Right lobe of liver (tissue), 6 donors: Measurements from ENCODE around the gene SCN4A. TPM values are rescaled to one million over a fixed set of nuclear protein-coding genes. Genes with fewer than 3 reads are reported as not detected.

Source experiments
- ATAC-seq, 4 donors: fragments of 200-7000 bp; cut with Tn5 transposase; one replicate each; pipeline ENCODE4 v1.9.1; 2020; ENCODE audit warnings: mild to moderate bottlenecking in 4 of 4, moderate library complexity in 4 of 4
- DNase-seq, 3 donors: peaks; one replicate each; pipeline ENCODE4 v3.0.0-alpha.2; 2020
- H3K27ac ChIP-seq, 3 donors: fragments of 200-600 bp; one replicate each; pipeline ENCODE4 v1.8.0; 2022
- H3K27me3 ChIP-seq, 2 donors: fragments of 200-600 bp; one replicate each; pipeline ENCODE4 v1.8.0; 2022
- H3K36me3 ChIP-seq, 4 donors: fragments of 200-600 bp; sonication (generic) in 1 of 4; one replicate each; pipeline versions ENCODE4 v1.5.1 to v1.8.0; 2017 to 2022; ENCODE audit warnings: control low read depth in 1 of 4
- H3K4me1 ChIP-seq, 4 donors: fragments of 200-600 bp; sonication (generic) in 1 of 4; one replicate each; pipeline versions ENCODE4 v1.5.1 to v1.8.0; 2017 to 2022; ENCODE audit warnings: control low read depth in 1 of 4
- H3K4me3 ChIP-seq, 3 donors: fragments of 200-600 bp; one replicate each; pipeline ENCODE4 v1.8.0; 2022
- H3K9me3 ChIP-seq, 4 donors: fragments of 200-600 bp; sonication (generic) in 1 of 4; one replicate each; pipeline versions ENCODE4 v1.5.1 to v1.8.0; 2017 to 2022; ENCODE audit warnings: control low read depth in 1 of 4
- CTCF ChIP-seq, 4 donors: fragments of 200-600 bp in 3 of 4; fragments of 450-650 bp in 1 of 4; IDR thresholded peaks; one replicate each; pipeline versions ENCODE4 v1.5.1 to v1.8.0; 2016 to 2022; ENCODE audit warnings: antibody characterized with exemption in 4 of 4, mild to moderate bottlenecking in 2 of 4
- POLR2A ChIP-seq: fragments of 450-650 bp; IDR thresholded peaks from one replicate; pipeline ENCODE4 v1.6.1; 2017; ENCODE audit warnings: antibody characterized with exemption, mild to moderate bottlenecking
- WGBS: methylation state at CpG from one replicate; pipeline ENCODE4 v1.1.6; 2018; ENCODE audit warnings: low coverage, low lambda C conversion rate; ENCODE audit not compliant: insufficient coverage; ENCODE audit errors: missing lambda C conversion rate; 5-methylcytosine and 5-hydroxymethylcytosine counted together
- intact Hi-C, 2 donors: fragments of 100-400 bp; cut with DNase I; formaldehyde crosslinking; loops; one replicate each; pipeline versions ENCODE4 v1.11.2 to v1.14.1; 2022
- total RNA-seq, 6 experiments: library from RNA; depleted of rRNA in 2 of 6; stranded (reverse); fragments of >200 nt in 2 of 6; fragmentation: NEBNext Ultra II Directional in 3 of 6; extraction: Animal tissue kit (Norgen Biotek cat#: 25700) in 3 of 6; gene quantifications; one replicate each; pipeline versions ENCODE4 v1.1.0 to v1.2.4, GENCODE V29; 2016 to 2023
- donor health status: DM: no; HTN: yes; CAD: no.
- donor health status: DM: no; HTN: no; CAD: no.
- donor health status: DM: no; HTN: no; CAD: no.
- donor health status: DM: no; HTN: yes; CAD: no.
- donor health status: DM: no; HTN: yes; CAD: no.

SCN4A gene
- total RNA-seq, 6 experiments from 2014 or later: 0.10 to 1.4 (median 0.20) TPM

DNA sequence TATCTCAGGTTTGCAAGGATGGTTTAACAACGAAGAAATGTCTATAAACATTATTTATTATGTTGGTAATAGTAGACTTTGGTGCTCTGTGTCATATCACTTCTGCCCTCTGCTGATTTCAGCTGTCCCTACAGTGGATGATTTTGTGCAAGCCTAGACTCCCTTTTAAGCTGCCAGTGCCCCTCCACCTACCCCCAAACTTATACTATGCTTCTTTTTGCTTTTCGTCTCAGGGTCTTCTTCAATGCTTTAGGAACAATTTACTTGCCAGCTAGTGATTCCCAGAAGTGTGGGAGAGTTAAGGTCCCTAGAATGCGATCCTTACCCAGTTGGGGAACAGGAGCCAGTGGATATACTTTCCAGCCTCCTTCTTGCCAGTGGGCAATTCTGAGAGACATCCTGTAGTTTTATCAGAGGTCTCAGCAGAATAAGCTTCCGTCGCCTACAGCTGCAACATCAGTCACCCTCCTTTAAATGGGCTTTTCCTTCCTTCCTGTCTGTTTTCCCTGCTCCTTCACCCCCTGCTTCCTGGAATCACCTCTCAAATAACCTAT, 43.6 kb upstream of the SCN4A start:
- intact Hi-C loops: no loop called here
- H3K4me3 ChIP-seq: no peak overlapping the region
- H3K27ac ChIP-seq: peak overlapping the region in 2 of 3 donors; percentile 15 to 47
- WGBS: 33% methylated on average over 5 of the region's 5 CpGs
- no peaks in the 10 kb centered on the region for H3K27me3 ChIP-seq
- ATAC-seq: peak; percentile 11 to 51 (median 28)
- no peaks in the 10 kb centered on the region for H3K9me3 ChIP-seq
- no peaks in the 10 kb centered on the region for H3K4me1 ChIP-seq
- no peaks in the 10 kb centered on the region for H3K36me3 ChIP-seq
- no peak for TF ChIP-seq POLR2A
- TF ChIP-seq CTCF (IDR thresholded peaks at IDR 0.05): peak in 1 of 4 donors; percentile 5
- peak in 1 of 3 donors; percentile 16 for DNase-seq

DNA sequence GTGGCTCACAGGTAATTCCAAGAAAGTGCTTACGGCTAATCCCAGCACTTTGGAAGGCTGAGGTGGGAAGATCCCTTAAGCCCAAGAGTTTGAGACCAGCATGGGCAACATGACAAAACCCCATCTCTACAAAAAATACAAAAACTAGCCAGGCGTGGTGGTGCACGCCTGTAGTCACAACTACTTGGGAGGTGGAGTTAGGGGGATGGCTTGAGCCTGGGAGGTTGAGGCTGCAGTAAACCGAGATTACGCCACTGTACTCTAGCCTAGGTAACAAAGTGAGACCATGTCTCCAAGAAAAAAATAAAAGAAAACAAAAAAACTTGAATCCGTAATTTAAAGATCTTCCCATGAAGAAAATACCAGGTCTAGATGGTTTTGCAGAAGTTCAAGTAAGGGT, 42.7 kb upstream of the SCN4A start:
- DNase-seq (peak in 1 of 3 donors; percentile 11), ATAC-seq (no peak)
- TF ChIP-seq POLR2A: no peak
- no peak for TF ChIP-seq CTCF (IDR thresholded peaks at IDR 0.05)
- intact Hi-C loops: no loop called here
- Histone ChIP-seq H3K27ac (peak overlapping the region in 1 of 3 donors; percentile 15), H3K9me3 (no peaks in the 10 kb centered on the region), H3K36me3 (no peaks in the 10 kb centered on the region), H3K4me1 (no peaks in the 10 kb centered on the region), H3K4me3 (no peak overlapping the region), H3K27me3 (no peaks in the 10 kb centered on the region)
- 82% methylated on average over 6 of the region's 6 CpGs for WGBS

- H3K4me3 ChIP-seq: no peak overlapping the region
- no peaks in the 10 kb centered on the region for H3K9me3 ChIP-seq
- H3K36me3 ChIP-seq: no peaks in the 10 kb centered on the region
- ATAC-seq (peak; percentile 22 to 58 (median 36)), DNase-seq (peak in 1 of 3 donors; percentile 36)
- peak overlapping the region in 1 of 3 donors; percentile 7 for H3K27ac ChIP-seq
- TF ChIP-seq CTCF (IDR thresholded peaks at IDR 0.05) (no peak), POLR2A (no peak)
- no peaks in the 10 kb centered on the region for H3K27me3 ChIP-seq
- intact Hi-C loops: loop anchor here in 1 of 2 donors (10.0 kb wide), 1 partner anchor 65 kb away; no protein-coding TSS in a partner anchor
- H3K4me1 ChIP-seq: peaks cover 0 to 3% (median 0%) of the 10 kb centered on the region in 4 donors
- WGBS: 56% methylated on average over 8 of the region's 8 CpGs
These were observed 37.1 kb upstream of the SCN4A start for GRCh38 chr17:64009571-64010402.

- intact Hi-C loops: loop anchor here in 1 of 2 donors (10.0 kb wide), 1 partner anchor 64 kb away; no protein-coding TSS in a partner anchor
- H3K9me3 ChIP-seq: no peaks in the 10 kb centered on the region
- H3K27ac ChIP-seq: peak overlapping the region in 1 of 3 donors; percentile 13
- TF ChIP-seq POLR2A (no peak), CTCF (IDR thresholded peaks at IDR 0.05) (no peak)
- ATAC-seq (no peak), DNase-seq (peak in 1 of 3 donors; percentile 36)
- no peak overlapping the region for H3K4me3 ChIP-seq
- H3K36me3 ChIP-seq: no peaks in the 10 kb centered on the region
- WGBS: 83% methylated on average over 2 of the region's 4 CpGs
- no peaks in the 10 kb centered on the region for H3K27me3 ChIP-seq
- peaks cover 0 to 3% (median 0%) of the 10 kb centered on the region in 4 donors for H3K4me1 ChIP-seq
These were observed 36.1 kb upstream of the SCN4A start for GRCh38 chr17:64008830-64009229.
